ENCODE data around the gene DDX17.

- TF ChIP-seq PATZ1 (CRISPR knock-in tag; IDR thresholded peaks at IDR 0.05; ENCODE audit: borderline replicate concordance), result no peak
- no peak for TF ChIP-seq TCF4 (CRISPR knock-in tag; IDR thresholded peaks at IDR 0.05; ENCODE audit: borderline replicate concordance)
- TF ChIP-seq ZFP30 (CRISPR knock-in tag; IDR thresholded peaks at IDR 0.05), result no peak
- TF ChIP-seq, protein P1, sequence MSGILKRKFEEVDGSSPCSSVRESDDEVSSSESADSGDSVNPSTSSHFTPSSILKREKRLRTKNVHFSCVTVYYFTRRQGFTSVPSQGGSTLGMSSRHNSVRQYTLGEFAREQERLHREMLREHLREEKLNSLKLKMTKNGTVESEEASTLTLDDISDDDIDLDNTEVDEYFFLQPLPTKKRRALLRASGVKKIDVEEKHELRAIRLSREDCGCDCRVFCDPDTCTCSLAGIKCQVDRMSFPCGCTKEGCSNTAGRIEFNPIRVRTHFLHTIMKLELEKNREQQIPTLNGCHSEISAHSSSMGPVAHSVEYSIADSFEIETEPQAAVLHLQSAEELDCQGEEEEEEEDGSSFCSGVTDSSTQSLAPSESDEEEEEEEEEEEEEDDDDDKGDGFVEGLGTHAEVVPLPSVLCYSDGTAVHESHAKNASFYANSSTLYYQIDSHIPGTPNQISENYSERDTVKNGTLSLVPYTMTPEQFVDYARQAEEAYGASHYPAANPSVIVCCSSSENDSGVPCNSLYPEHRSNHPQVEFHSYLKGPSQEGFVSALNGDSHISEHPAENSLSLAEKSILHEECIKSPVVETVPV (CRISPR knock-in tag; IDR thresholded peaks at IDR 0.05), result no peak
- TF ChIP-seq ARNTL (CRISPR knock-in tag; IDR thresholded peaks at IDR 0.05; ENCODE audit: borderline replicate concordance, low read depth), result no peak
- TF ChIP-seq OSR1 (CRISPR knock-in tag; IDR thresholded peaks at IDR 0.05), result no peak
Observed at GRCh38 chr22:38467904-38468442, 38.1 kb downstream of the DDX17 start, which contains the start of gene KDELR3.

Measured in SK-N-SH treated with all-trans-retinoic acid at 6 μM for 48 hours (cell line).